ACC112 (cell line): ENCODE measurements around the gene NDNF.

ENCODE experiments used
- H2AFZ ChIP-seq: fragments of 200-600 bp; sonication (generic); one replicate; pipeline ENCODE4 v1.6.0; 2017; ENCODE audit warnings: antibody characterized with exemption, low read length; ENCODE audit not compliant: unreplicated experiment
- H3K27ac ChIP-seq: fragments of 200-600 bp; sonication (generic); 2 replicates; pipeline ENCODE4 v1.5.1; 2014; ENCODE audit warnings: low read depth, mild to moderate bottlenecking, antibody characterized with exemption, low read length, moderate library complexity
- H3K27me3 ChIP-seq: fragments of 200-600 bp; sonication (generic); 2 replicates; pipeline ENCODE4 v1.6.1; 2014; ENCODE audit warnings: mild to moderate bottlenecking, antibody characterized with exemption, low read length, moderate library complexity, mixed read lengths; ENCODE audit not compliant: insufficient read depth
- H3K36me3 ChIP-seq: fragments of 200-600 bp; sonication (generic); 2 replicates; pipeline ENCODE4 v1.6.1; 2016; ENCODE audit warnings: mild to moderate bottlenecking, antibody characterized with exemption, low read length, moderate library complexity, mixed read lengths; ENCODE audit not compliant: insufficient read depth
- H3K4me1 ChIP-seq: fragments of 200-600 bp; sonication (generic); one replicate; pipeline ENCODE4 v1.6.1; 2016; ENCODE audit warnings: low read length, mixed read lengths; ENCODE audit not compliant: insufficient read depth, unreplicated experiment, control insufficient read depth
- H3K4me3 ChIP-seq: fragments of 200-600 bp; sonication (generic); 2 replicates; pipeline ENCODE4 v1.5.1; 2014; ENCODE audit warnings: mild to moderate bottlenecking, low read depth, low read length
- H3K79me2 ChIP-seq: fragments of 200-600 bp; sonication (generic); one replicate; pipeline ENCODE4 v1.6.0; 2016; ENCODE audit warnings: low read length; ENCODE audit not compliant: control insufficient read depth, unreplicated experiment, insufficient read depth

NDNF gene

DNA sequence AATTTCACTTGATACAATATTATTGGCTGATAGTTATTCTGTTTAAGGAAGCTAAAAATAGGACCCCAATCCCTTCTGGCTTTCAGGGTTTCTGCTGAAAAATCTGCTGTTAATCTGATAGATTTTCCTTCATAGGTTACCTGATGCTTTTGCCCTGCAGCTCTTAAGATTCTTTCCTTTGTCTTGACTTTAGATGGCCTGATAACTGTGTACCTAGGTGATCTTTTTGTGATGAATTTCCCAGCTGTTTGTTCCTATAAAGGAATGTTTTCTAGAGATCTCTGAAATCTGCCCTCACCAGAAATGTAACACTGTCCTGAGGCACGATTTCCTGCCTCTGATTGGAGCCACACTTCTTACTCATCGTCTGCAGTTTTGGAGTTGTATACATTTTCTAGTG lies 80.5 kb downstream of the NDNF start:
- Histone ChIP-seq H3K36me3 (no peaks in the 10 kb centered on the region), H3K4me1 (no peaks in the 10 kb centered on the region), H3K4me3 (no peak overlapping the region), H2AFZ (no peak overlapping the region), H3K27ac (no peak overlapping the region), H3K27me3 (0 out of 2 replicates have a peak, but pooled peaks cover 3% of the 10 kb centered on the region), H3K79me2 (no peaks in the 10 kb centered on the region)

DNA sequence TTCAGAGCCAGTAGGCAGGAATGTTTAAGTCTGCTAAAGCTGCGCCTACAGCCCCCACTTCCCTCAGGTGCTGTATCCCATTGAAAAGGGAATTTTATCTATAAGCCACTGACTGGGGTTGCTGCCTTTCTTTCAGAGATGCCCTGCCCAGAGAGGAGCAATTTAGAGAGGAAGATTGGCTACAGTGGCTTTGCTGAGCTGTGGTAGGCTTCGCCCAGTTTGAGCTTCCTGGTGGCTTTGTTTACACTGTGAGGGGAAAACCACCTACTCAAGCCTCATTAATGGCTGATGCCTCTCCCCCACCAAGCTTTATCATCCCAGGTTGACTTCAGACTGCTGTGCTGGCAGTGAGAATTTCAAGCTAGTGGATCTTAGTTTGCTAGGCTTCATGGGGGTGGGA lies 82.1 kb downstream of the NDNF start:
- Histone ChIP-seq H3K4me3 (no peak overlapping the region), H2AFZ (no peak overlapping the region), H3K27ac (no peak overlapping the region), H3K79me2 (no peaks in the 10 kb centered on the region), H3K36me3 (no peaks in the 10 kb centered on the region), H3K27me3 (0 out of 2 replicates have a peak, but pooled peaks cover 3% of the 10 kb centered on the region), H3K4me1 (no peaks in the 10 kb centered on the region)
